ENCODE data around the gene DNAH5. TPM values are rescaled to one million over a fixed set of nuclear protein-coding genes. Genes with fewer than 3 reads are reported as not detected.

Gene DNAH5
- total and polyA plus RNA-seq, 2 donors (not counting 3 experiments of a cell fraction or from before 2014, with no cell fraction given), result 0.23 to 1.7 TPM

DNA sequence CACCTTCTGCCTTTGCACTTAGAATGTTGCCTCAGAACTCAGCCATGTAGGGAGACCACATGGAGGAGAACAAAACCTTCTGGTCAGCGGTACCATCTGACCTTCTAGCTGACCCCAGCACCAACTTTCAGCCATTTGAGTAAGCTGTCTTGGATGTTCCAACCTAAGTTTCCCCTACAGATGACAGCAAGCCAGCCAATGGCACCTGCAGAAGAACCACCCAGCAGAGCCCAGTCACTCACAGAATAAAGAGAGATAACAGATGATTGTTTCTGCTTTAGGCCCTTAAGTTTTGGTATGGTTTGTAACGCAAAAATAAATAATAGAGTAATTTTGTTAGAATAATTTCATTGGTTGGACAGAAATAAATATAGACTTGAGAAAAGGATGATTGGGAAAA lies 10.4 kb downstream of the DNAH5 start:
- FAIRE-seq (no peak), DNase-seq (ENCODE audit: low read depth, low spot score) (no peak)
- TF ChIP-seq, protein P1, sequence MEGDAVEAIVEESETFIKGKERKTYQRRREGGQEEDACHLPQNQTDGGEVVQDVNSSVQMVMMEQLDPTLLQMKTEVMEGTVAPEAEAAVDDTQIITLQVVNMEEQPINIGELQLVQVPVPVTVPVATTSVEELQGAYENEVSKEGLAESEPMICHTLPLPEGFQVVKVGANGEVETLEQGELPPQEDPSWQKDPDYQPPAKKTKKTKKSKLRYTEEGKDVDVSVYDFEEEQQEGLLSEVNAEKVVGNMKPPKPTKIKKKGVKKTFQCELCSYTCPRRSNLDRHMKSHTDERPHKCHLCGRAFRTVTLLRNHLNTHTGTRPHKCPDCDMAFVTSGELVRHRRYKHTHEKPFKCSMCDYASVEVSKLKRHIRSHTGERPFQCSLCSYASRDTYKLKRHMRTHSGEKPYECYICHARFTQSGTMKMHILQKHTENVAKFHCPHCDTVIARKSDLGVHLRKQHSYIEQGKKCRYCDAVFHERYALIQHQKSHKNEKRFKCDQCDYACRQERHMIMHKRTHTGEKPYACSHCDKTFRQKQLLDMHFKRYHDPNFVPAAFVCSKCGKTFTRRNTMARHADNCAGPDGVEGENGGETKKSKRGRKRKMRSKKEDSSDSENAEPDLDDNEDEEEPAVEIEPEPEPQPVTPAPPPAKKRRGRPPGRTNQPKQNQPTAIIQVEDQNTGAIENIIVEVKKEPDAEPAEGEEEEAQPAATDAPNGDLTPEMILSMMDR (IDR thresholded peaks at IDR 0.05; ENCODE audit: extremely low read depth in 1 of 2, insufficient read depth in 1 of 2, low read depth in 1 of 2, low read length in 2 of 2), result no peak
- TF ChIP-seq, protein P2, sequence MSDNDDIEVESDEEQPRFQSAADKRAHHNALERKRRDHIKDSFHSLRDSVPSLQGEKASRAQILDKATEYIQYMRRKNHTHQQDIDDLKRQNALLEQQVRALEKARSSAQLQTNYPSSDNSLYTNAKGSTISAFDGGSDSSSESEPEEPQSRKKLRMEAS (IDR thresholded peaks at IDR 0.05; ENCODE audit: insufficient read depth, insufficient read length), result no peak
- no peak for TF ChIP-seq FOS (IDR thresholded peaks at IDR 0.05; ENCODE audit: borderline replicate concordance, insufficient read depth, low read length)
- TF ChIP-seq POLR2AphosphoS5 (IDR thresholded peaks at IDR 0.05; ENCODE audit: insufficient read depth, low read depth, low read length), result no peak
- no peak for TF ChIP-seq MYC (IDR thresholded peaks at IDR 0.05; ENCODE audit: low read depth, low read length)
- TF ChIP-seq JUN (IDR thresholded peaks at IDR 0.05; ENCODE audit: borderline replicate concordance, insufficient read depth, insufficient read length, low read depth), result no peak
- TF ChIP-seq POLR2A (IDR thresholded peaks at IDR 0.05; ENCODE audit: low read depth, low read length), result no peak
- TF ChIP-seq GATA2 (IDR thresholded peaks at IDR 0.05; ENCODE audit: insufficient read depth, insufficient read length, low read depth, low read length), result no peak
- TF ChIP-seq EZH2 (IDR thresholded peaks at IDR 0.05; ENCODE audit: borderline replicate concordance, low read depth, low read length, severe bottlenecking), result no peak
- H3K4me3 ChIP-seq (replicated peaks in 1 of 3; ENCODE audit: insufficient read depth in 1 of 3, low read depth in 1 of 3, low read length in 3 of 3), result no peak overlapping the region
- no peak overlapping the region for H3K27ac ChIP-seq (ENCODE audit: insufficient read depth, low read depth, low read length)
- ChIA-PET POLR2A (no interaction called here), CTCF (no interaction called here)
- no peak overlapping the region for H3K4me2 ChIP-seq (ENCODE audit: insufficient read depth, low read length)
- H2AFZ ChIP-seq (ENCODE audit: low read depth, low read length), result no peak overlapping the region
- no peaks in the 10 kb centered on the region for H3K36me3 ChIP-seq (ENCODE audit: control insufficient read depth in 2 of 2, extremely low read depth in 1 of 2, insufficient read depth in 2 of 2, low read length in 2 of 2)
- H3K27me3 ChIP-seq (ENCODE audit: control insufficient read depth in 2 of 2, insufficient read depth in 2 of 2, low read length in 2 of 2), result peaks cover 4 to 6% of the 10 kb centered on the region in 2 experiments
- BruUV-seq (replicated peaks), result no TSS peak
- no peaks in the 10 kb centered on the region for H4K20me1 ChIP-seq (replicated peaks; ENCODE audit: control insufficient read depth, extremely low read depth, insufficient read depth, low read length)
- dilution Hi-C loops (cut with MboI; ENCODE audit: extremely low pct_ligation_motif_present, low sequenced_read_pairs), result no loop called here
- no peaks in the 10 kb centered on the region for H3K4me1 ChIP-seq (ENCODE audit: control insufficient read depth, extremely low read depth, insufficient read depth, low read length)
- H3K9ac ChIP-seq (replicated peaks; ENCODE audit: extremely low read depth, insufficient read depth, low read length), result no peak overlapping the region
- no peaks in the 10 kb centered on the region for H3K79me2 ChIP-seq (ENCODE audit: control insufficient read depth, insufficient read depth, low read length)
- intact Hi-C loops (cut with micrococcal nuclease), result no loop called here
- no peaks in the 10 kb centered on the region for H3K9me1 ChIP-seq (replicated peaks; ENCODE audit: control insufficient read depth, extremely low read depth, insufficient read depth, low read length)
- H3K9me3 ChIP-seq (replicated peaks; ENCODE audit: control insufficient read depth, insufficient read depth, low read length), result no peaks in the 10 kb centered on the region

All from endothelial cell of umbilical vein (primary cell).